ENCODE measurements around the gene STARD5.

DNA sequence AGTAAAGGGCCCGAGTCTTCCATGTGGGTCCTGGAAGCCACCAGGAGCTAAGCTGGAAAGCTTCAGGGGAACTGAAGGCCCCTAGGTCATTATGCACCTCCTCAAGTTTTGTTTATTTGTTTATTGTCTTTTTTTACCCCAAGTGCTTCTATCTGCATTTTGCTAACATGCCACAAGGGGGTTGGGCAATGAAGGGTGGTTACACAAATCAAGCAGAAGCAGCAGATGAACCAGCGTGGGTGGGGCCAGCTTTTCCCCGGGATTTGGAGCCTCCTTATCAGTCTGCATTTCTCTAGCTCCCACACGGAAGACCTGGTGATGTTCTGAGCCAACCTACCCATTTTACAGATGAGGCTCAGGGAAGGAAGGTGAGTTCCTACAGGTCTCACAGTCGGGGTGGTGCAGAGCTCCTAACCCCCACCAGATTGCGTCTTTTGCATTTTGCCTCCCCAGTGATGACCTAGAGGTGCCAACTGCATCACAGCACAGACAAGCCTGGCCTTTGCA lies 33.3 kb upstream of the STARD5 start:
- TF ChIP-seq, protein P1, sequence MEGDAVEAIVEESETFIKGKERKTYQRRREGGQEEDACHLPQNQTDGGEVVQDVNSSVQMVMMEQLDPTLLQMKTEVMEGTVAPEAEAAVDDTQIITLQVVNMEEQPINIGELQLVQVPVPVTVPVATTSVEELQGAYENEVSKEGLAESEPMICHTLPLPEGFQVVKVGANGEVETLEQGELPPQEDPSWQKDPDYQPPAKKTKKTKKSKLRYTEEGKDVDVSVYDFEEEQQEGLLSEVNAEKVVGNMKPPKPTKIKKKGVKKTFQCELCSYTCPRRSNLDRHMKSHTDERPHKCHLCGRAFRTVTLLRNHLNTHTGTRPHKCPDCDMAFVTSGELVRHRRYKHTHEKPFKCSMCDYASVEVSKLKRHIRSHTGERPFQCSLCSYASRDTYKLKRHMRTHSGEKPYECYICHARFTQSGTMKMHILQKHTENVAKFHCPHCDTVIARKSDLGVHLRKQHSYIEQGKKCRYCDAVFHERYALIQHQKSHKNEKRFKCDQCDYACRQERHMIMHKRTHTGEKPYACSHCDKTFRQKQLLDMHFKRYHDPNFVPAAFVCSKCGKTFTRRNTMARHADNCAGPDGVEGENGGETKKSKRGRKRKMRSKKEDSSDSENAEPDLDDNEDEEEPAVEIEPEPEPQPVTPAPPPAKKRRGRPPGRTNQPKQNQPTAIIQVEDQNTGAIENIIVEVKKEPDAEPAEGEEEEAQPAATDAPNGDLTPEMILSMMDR (IDR thresholded peaks at IDR 0.05; ENCODE audit: control extremely low read depth in 1 of 3, insufficient read depth in 1 of 3, low read depth in 1 of 3, low read length in 3 of 3) = peak in 2 of 3 experiments; percentile 12 to 29; a peak in 1 of 4 replicates
- TF ChIP-seq ASH2L (IDR thresholded peaks at IDR 0.05; ENCODE audit: low read length) (no peak), KDM4A (IDR thresholded peaks at IDR 0.05; ENCODE audit: low read depth, low read length, severe bottlenecking) (no peak)

All from H1 (cell line).